CD4-positive, CD25-positive, alpha-beta regulatory T cell (primary cell): ENCODE measurements around the gene FLNB. TPM values are rescaled to one million over a fixed set of nuclear protein-coding genes. Genes with fewer than 3 reads are reported as not detected.
A peak's percentile ranks its signal among the peaks of the same experiment; 100 is the strongest.

Experiments
- ATAC-seq, 2 donors: fragments of 150-1000 bp; cut with Tn5 transposase; one replicate each; pipeline ENCODE4 v1.10.0; 2021; ENCODE audit warnings: low read depth in 2 of 2, moderate number of reproducible peaks in 2 of 2, moderate library complexity in 1 of 2
- DNase-seq, 3 donors: peaks; one replicate each; pipeline versions ENCODE4 v3.0.0 to v3.0.0-alpha.2; 2012 to 2022; ENCODE audit warnings: mixed read lengths in 1 of 3
- H3K27ac ChIP-seq: one replicate; pipeline ENCODE4 v1.7.0; 2013; ENCODE audit warnings: mild to moderate bottlenecking, low read length; ENCODE audit not compliant: insufficient read depth, poor library complexity, severe bottlenecking
- H3K27me3 ChIP-seq: one replicate; pipeline ENCODE4 v1.7.0; 2013; ENCODE audit warnings: low read length; ENCODE audit not compliant: control insufficient read depth, insufficient read depth
- H3K36me3 ChIP-seq: one replicate; pipeline ENCODE4 v1.7.0; 2013; ENCODE audit warnings: mild to moderate bottlenecking, low read length, moderate library complexity; ENCODE audit not compliant: control insufficient read depth, insufficient read depth
- H3K4me1 ChIP-seq: 2 replicates; pipeline ENCODE4 v1.7.0; 2013; ENCODE audit warnings: mild to moderate bottlenecking, low read length; ENCODE audit not compliant: insufficient read depth, control insufficient read depth, poor library complexity, severe bottlenecking
- H3K4me3 ChIP-seq: one replicate; pipeline ENCODE4 v1.7.0; 2013; ENCODE audit warnings: low read depth, mild to moderate bottlenecking, low read length, moderate library complexity
- H3K9me3 ChIP-seq, 2 experiments: 1 replicate in 1 of 2; 2 replicates in 1 of 2; pipeline ENCODE4 v1.7.0; 2013; ENCODE audit warnings: low read length in 2 of 2, mild to moderate bottlenecking in 1 of 2, moderate library complexity in 1 of 2; ENCODE audit not compliant: control insufficient read depth in 2 of 2
- H3K27ac Mint-ChIP-seq, 3 donors: one replicate each; pipeline ENCODE4 v1.8.0; 2020 to 2022; ENCODE audit warnings: mild to moderate bottlenecking in 3 of 3, mixed read lengths in 3 of 3, moderate library complexity in 2 of 3
- H3K27me3 Mint-ChIP-seq: one replicate; pipeline ENCODE4 v1.8.0; 2022; ENCODE audit warnings: mild to moderate bottlenecking, mixed read lengths
- H3K36me3 Mint-ChIP-seq: one replicate; pipeline ENCODE4 v1.8.0; 2020; ENCODE audit warnings: mixed read lengths
- H3K4me1 Mint-ChIP-seq, 4 donors: one replicate each; pipeline ENCODE4 v1.8.0; 2020 to 2022; ENCODE audit warnings: mixed read lengths in 4 of 4, mild to moderate bottlenecking in 1 of 4
- H3K4me3 Mint-ChIP-seq, 4 donors: one replicate each; pipeline ENCODE4 v1.8.0; 2020 to 2022; ENCODE audit warnings: mild to moderate bottlenecking in 4 of 4, mixed read lengths in 4 of 4, moderate library complexity in 3 of 4
- H3K9me3 Mint-ChIP-seq, 7 donors: one replicate each; pipeline ENCODE4 v1.8.0; 2020 to 2022; ENCODE audit warnings: mixed read lengths in 7 of 7, mild to moderate bottlenecking in 3 of 7, moderate library complexity in 2 of 7
- polyA plus RNA-seq, 4 donors: library from polyadenylated mRNA; unstranded; fragments of 300-500 nt; fragmentation: Illumina TruSeq; gene quantifications; one replicate each; pipeline ENCODE4 v1.2.3, GENCODE V29; 2021
- total RNA-seq: library from RNA; stranded (reverse); gene quantifications from one replicate; pipeline ENCODE4 v1.2.3, GENCODE V29; 2022

Gene FLNB
- total and polyA plus RNA-seq, 5 donors from 2014 or later = 8.9 to 40.8 (median 14.5) TPM

DNA sequence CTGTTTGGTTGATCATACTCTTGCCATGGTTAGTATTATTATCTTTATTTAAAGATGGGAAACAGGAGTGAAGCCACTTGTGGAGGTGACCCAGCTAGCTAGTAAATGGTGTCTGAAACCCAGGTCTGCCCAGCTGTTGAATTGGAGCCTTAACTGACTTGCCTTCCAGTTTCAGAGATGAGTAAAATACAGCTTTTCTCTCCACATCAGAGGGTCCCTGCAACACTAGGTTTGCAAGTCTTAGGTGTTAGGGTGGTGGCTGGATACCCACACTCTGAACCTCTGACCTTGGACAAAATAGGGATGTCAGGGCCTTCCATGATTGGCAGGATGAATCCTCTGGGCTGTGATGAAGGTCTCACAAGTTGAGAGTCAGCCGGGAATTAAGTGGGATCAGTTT is 4.1 kb downstream of the FLNB start:
- no peak overlapping the region for H3K4me3 ChIP-seq
- Mint-ChIP-seq H3K27ac (peak overlapping the region in 1 of 3 donors; percentile 31), H3K9me3 (no peaks in the 10 kb centered on the region), H3K36me3 (peaks cover 3% of the 10 kb centered on the region), H3K4me1 (peaks cover 8 to 55% (median 41%) of the 10 kb centered on the region in 4 donors), H3K4me3 (peak overlapping the region; percentile 22 to 67 (median 24)), H3K27me3 (no peaks in the 10 kb centered on the region)
- no peak overlapping the region for H3K27ac ChIP-seq
- DNase-seq = no peak
- no peaks in the 10 kb centered on the region for H3K9me3 ChIP-seq
- no peak for ATAC-seq
- no peaks in the 10 kb centered on the region for H3K27me3 ChIP-seq
- no peaks in the 10 kb centered on the region for H3K36me3 ChIP-seq
- peaks cover 35% of the 10 kb centered on the region for H3K4me1 ChIP-seq

DNA sequence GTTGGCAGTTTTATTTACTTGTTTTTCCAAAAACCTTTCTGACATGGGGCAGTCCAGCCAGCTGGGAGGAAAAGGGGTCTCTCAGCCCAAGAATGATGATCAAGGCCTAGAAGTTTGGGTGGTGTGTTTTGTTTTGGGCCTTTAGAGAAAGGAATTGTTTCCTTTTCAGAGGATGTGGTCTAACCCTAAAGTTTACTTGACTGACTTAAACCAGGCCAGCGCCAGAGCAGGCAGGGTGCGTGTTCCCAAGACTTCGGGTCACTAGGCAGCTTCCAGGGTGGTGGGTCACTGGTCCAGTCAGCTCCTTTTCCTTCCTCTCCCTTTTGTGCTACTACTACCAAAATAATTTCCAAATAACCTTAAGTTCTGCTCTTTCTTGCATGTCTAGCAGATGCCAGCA is 4.9 kb downstream of the FLNB start:
- DNase-seq = no peak
- no peaks in the 10 kb centered on the region for H3K9me3 ChIP-seq
- H3K27me3 ChIP-seq = no peaks in the 10 kb centered on the region
- H3K27ac Mint-ChIP-seq = peak overlapping the region; percentile 31 to 79 (median 67)
- peaks cover 35% of the 10 kb centered on the region for H3K4me1 ChIP-seq
- no peak for ATAC-seq
- H3K4me3 ChIP-seq = no peak overlapping the region
- H3K9me3 Mint-ChIP-seq = no peaks in the 10 kb centered on the region
- H3K36me3 ChIP-seq = no peaks in the 10 kb centered on the region
- peak overlapping the region in 2 of 4 donors; percentile 22 to 67 for H3K4me3 Mint-ChIP-seq
- no peaks in the 10 kb centered on the region for H3K27me3 Mint-ChIP-seq
- H3K36me3 Mint-ChIP-seq = peaks cover 3% of the 10 kb centered on the region
- H3K4me1 Mint-ChIP-seq = peaks cover 12 to 59% (median 43%) of the 10 kb centered on the region in 4 donors
- no peak overlapping the region for H3K27ac ChIP-seq

DNA sequence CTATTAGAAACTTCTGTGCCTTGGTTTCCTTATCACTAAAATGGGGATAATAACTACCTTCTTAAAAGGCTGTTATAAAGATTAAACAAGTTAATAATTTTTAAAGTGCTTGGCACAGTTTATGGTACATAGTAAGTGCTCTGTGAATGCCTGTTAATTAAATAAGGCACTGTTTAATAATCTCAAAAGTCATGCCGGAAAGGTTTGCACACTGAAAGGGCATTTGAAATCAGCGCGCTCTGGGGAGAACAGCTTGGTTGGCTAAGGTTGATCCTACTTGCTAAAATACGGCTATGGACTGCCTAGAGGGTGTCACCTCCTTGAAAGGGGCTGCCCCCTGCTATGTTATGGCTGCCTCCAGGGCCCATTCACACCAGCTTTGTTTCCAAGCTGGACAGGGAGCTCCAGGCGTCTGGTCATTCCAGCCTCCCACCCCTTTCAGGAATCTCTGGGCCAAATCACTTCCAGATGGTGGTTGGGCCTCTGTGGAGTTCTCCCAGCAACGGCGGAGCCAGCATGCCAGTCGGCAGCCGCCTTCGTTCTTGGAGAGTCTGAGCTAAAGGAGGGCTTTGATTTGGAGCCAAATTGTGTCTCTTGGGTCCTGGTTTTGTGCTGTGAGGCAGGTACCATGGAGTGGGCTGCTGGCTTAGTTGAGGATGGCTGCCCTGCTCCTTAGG is 5.9 kb downstream of the FLNB start:
- Mint-ChIP-seq H3K9me3 (no peaks in the 10 kb centered on the region), H3K36me3 (peaks cover 3% of the 10 kb centered on the region), H3K4me3 (peak overlapping the region in 1 of 4 donors; percentile 36), H3K4me1 (peaks cover 12 to 60% (median 45%) of the 10 kb centered on the region in 4 donors), H3K27me3 (no peaks in the 10 kb centered on the region), H3K27ac (peak overlapping the region in 1 of 3 donors; percentile 9)
- H3K4me1 ChIP-seq = peaks cover 30% of the 10 kb centered on the region
- H3K9me3 ChIP-seq = no peaks in the 10 kb centered on the region
- ATAC-seq (no peak), DNase-seq (no peak)
- H3K27ac ChIP-seq = no peak overlapping the region
- H3K4me3 ChIP-seq = no peak overlapping the region
- H3K27me3 ChIP-seq = no peaks in the 10 kb centered on the region
- no peaks in the 10 kb centered on the region for H3K36me3 ChIP-seq

DNA sequence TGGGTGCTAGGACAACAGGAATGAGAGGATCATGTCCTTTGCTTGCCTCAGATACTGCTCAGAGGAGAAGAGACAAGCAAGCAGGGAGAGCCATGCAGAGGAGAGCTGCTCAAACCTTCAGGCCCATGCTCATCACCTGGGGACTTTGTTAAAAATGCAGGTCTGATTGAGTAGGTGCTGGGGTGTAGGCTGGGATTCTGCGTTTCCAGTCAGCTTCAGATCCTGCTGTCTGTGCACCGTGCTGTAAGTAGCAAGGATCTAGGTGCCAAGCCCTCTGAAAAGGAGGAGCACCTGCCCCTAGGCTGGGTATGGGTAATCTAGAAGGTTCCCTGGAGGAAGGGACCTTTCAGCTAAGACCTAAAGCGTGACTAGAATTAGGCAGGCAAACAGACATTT is 7.3 kb downstream of the FLNB start:
- ATAC-seq = no peak
- no peak overlapping the region for H3K4me3 ChIP-seq
- no peak for DNase-seq
- H3K36me3 ChIP-seq = no peaks in the 10 kb centered on the region
- Mint-ChIP-seq H3K4me3 (no peak overlapping the region), H3K9me3 (no peaks in the 10 kb centered on the region), H3K27ac (peak overlapping the region in 2 of 3 donors; percentile 6 to 65), H3K4me1 (peaks cover 11 to 60% (median 48%) of the 10 kb centered on the region in 4 donors), H3K36me3 (peaks cover 3% of the 10 kb centered on the region), H3K27me3 (no peaks in the 10 kb centered on the region)
- H3K27ac ChIP-seq = no peak overlapping the region
- no peaks in the 10 kb centered on the region for H3K27me3 ChIP-seq
- no peaks in the 10 kb centered on the region for H3K9me3 ChIP-seq
- H3K4me1 ChIP-seq = peaks cover 25% of the 10 kb centered on the region

DNA sequence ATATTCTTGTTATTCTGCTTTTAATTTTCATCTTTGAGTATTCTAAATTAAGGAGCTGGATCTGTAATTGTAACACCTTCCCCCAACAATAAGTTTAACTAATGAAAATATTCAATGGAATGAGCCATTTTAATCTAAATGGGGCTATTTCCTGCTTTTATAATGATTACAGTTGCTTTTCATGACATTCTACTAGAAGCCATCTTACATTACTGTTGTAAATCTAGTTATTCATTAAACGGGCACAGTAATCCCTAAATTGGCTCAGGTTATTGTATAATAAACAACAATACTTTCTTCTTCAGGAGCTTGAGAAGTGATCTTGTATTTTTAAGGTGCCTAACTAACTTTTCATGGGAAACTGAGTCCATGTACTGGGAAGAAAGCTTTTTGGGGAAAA is 8.5 kb downstream of the FLNB start:
- Mint-ChIP-seq H3K4me1 (peaks cover 9 to 60% (median 41%) of the 10 kb centered on the region in 4 donors), H3K36me3 (no peaks in the 10 kb centered on the region), H3K4me3 (peak overlapping the region in 1 of 4 donors; percentile 17), H3K9me3 (no peaks in the 10 kb centered on the region), H3K27ac (no peak overlapping the region), H3K27me3 (no peaks in the 10 kb centered on the region)
- H3K27ac ChIP-seq = no peak overlapping the region
- H3K9me3 ChIP-seq = no peaks in the 10 kb centered on the region
- H3K4me1 ChIP-seq = peaks cover 19% of the 10 kb centered on the region
- H3K4me3 ChIP-seq = no peak overlapping the region
- H3K27me3 ChIP-seq = no peaks in the 10 kb centered on the region
- no peak for DNase-seq
- ATAC-seq = no peak
- no peaks in the 10 kb centered on the region for H3K36me3 ChIP-seq

DNA sequence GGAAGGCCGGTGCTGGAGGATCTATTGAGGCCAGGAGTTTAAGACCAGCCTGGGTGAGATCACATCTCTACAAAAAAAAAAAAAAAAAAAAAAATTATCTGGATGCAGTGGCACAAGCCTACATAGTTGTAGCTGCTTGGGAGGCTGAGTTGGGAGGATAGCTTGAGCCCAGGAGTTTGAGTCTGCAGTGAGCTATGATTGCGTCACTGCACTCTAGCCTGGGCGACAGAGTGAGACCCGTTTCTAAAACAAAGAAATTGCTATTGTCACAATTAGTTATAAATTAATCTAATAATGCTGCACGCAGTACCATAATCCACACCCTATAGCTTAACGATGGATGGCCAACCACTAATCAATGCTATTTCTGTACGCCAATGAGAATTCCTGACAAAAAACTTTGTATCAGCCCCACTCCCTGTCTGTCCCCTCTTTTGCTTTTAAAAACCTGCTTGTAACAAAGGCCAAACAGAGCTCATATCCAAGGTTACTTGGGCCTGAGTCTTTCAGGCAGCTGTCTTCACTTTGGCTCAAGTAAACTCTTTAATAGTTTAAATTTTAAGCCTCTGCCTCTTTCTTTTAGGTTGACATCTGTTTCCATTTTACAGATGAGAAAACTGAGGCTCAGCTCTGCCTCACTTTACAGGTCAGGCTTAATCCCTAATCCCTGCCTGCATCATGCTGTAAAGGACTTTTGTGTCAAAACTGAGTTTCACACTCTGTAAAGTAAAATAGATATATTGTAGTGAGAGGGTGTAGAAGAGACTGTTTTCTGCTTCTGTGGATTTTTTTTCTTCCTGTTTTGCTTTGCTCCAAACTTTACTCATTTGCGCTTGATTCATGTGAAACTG is 10.9 kb downstream of the FLNB start:
- H3K36me3 Mint-ChIP-seq = no peaks in the 10 kb centered on the region
- H3K27ac Mint-ChIP-seq = peak overlapping the region in 2 of 3 donors; percentile 79 to 81
- H3K4me3 Mint-ChIP-seq = peak overlapping the region in 1 of 4 donors; percentile 36
- no peak overlapping the region for H3K27ac ChIP-seq
- no peaks in the 10 kb centered on the region for H3K36me3 ChIP-seq
- no peaks in the 10 kb centered on the region for H3K27me3 ChIP-seq
- H3K27me3 Mint-ChIP-seq = no peaks in the 10 kb centered on the region
- no peaks in the 10 kb centered on the region for H3K9me3 Mint-ChIP-seq
- ATAC-seq (no peak), DNase-seq (no peak)
- no peaks in the 10 kb centered on the region for H3K9me3 ChIP-seq
- H3K4me1 ChIP-seq = peaks cover 15% of the 10 kb centered on the region
- H3K4me1 Mint-ChIP-seq = peaks cover 15 to 60% (median 44%) of the 10 kb centered on the region in 4 donors
- no peak overlapping the region for H3K4me3 ChIP-seq

DNA sequence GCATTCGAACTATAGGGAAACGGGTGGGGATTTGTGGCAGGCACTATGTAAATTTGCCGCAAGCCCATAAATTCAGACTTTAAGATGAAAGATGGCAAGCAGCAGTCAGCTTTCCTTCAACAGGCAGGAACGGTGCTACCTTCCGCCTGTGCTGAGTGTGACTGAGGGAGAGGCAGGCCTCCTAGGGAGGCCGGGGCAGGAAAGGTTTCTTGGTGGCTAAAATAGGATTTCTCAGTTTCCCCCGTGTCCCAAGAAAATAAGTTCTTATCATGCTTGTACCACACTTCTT is 12.5 kb downstream of the FLNB start:
- no peaks in the 10 kb centered on the region for H3K27me3 Mint-ChIP-seq
- peak overlapping the region in 2 of 3 donors; percentile 62 to 69 for H3K27ac Mint-ChIP-seq
- Histone ChIP-seq H3K36me3 (no peaks in the 10 kb centered on the region), H3K27me3 (no peaks in the 10 kb centered on the region), H3K9me3 (no peaks in the 10 kb centered on the region), H3K4me1 (peaks cover 15% of the 10 kb centered on the region), H3K27ac (no peak overlapping the region), H3K4me3 (no peak overlapping the region)
- no peaks in the 10 kb centered on the region for H3K9me3 Mint-ChIP-seq
- no peak overlapping the region for H3K4me3 Mint-ChIP-seq
- ATAC-seq = no peak
- no peak for DNase-seq
- peaks cover 15 to 60% (median 40%) of the 10 kb centered on the region in 4 donors for H3K4me1 Mint-ChIP-seq
- no peaks in the 10 kb centered on the region for H3K36me3 Mint-ChIP-seq
